C4-2B (cell line): ENCODE data around the gene KCNJ10.

Experiments
- ZFX ChIP-seq: fragments of 450-650 bp; IDR thresholded peaks from 2 replicates; pipeline ENCODE4 v1.6.1; 2017
- TF ChIP-seq, protein P1 (sequence below): fragments of 450-650 bp; conservative IDR thresholded peaks from 2 replicates; pipeline ENCODE4 v1.5.1; 2017; ENCODE audit warnings: mild to moderate bottlenecking

DNA sequence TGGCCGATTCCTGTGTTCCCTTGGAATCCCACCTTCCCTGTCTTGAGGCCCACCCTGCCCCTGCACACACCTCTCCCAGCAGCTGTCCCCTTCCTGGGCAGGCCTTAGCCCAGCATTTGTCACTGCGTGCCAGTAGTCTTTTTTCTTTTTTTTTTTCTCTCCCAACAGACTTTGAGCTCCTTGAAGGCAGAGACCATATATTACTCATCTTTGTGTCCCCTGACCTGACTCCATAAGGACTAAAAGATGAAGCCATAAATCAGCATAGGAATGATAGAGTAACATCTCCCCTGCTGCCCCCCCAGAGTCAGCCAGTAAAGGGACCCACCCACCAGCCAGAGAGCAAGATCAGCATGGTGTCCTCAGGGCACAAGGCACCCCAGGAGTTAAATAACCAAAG is 65.5 kb downstream of the KCNJ10 start:
- TF ChIP-seq, protein P1, sequence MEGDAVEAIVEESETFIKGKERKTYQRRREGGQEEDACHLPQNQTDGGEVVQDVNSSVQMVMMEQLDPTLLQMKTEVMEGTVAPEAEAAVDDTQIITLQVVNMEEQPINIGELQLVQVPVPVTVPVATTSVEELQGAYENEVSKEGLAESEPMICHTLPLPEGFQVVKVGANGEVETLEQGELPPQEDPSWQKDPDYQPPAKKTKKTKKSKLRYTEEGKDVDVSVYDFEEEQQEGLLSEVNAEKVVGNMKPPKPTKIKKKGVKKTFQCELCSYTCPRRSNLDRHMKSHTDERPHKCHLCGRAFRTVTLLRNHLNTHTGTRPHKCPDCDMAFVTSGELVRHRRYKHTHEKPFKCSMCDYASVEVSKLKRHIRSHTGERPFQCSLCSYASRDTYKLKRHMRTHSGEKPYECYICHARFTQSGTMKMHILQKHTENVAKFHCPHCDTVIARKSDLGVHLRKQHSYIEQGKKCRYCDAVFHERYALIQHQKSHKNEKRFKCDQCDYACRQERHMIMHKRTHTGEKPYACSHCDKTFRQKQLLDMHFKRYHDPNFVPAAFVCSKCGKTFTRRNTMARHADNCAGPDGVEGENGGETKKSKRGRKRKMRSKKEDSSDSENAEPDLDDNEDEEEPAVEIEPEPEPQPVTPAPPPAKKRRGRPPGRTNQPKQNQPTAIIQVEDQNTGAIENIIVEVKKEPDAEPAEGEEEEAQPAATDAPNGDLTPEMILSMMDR, result no peak
- no peak for TF ChIP-seq ZFX
